HepG2 (cell line): ENCODE data around the gene VWA3A. TPM values are rescaled to one million over a fixed set of nuclear protein-coding genes. Genes with fewer than 3 reads are reported as not detected.

Experiments
- FOXA3 ChIP-seq: IDR thresholded peaks from 2 replicates; pipeline ENCODE4 v1.6.1; 2016; ENCODE audit warnings: missing genetic modification reagents, missing compliant biosample characterization
- MXD4 ChIP-seq: IDR thresholded peaks from 2 replicates; pipeline ENCODE4 v1.6.1; 2016; ENCODE audit warnings: mild to moderate bottlenecking, missing biosample characterization, missing genetic modification reagents
- ONECUT2 ChIP-seq: sonication (generic); formaldehyde crosslinking; IDR thresholded peaks from 2 replicates; pipeline ENCODE4 v1.4.0; 2020; ENCODE audit warnings: missing genetic modification reagents
- RERE ChIP-seq: IDR thresholded peaks from 2 replicates; pipeline ENCODE4 v1.6.1; 2016; ENCODE audit warnings: low read depth, missing genetic modification reagents, missing compliant biosample characterization
- SAP130 ChIP-seq: IDR thresholded peaks from 2 replicates; pipeline ENCODE4 v1.6.1; 2016; ENCODE audit warnings: low read depth
- SIX4 ChIP-seq: sonication (generic); formaldehyde crosslinking; IDR thresholded peaks from 2 replicates; pipeline ENCODE4 v1.4.0; 2020; ENCODE audit warnings: missing genetic modification reagents
- TCF12 ChIP-seq, 2 experiments: fragments of 450-650 bp in 1 of 2; sonication (generic) in 1 of 2; formaldehyde crosslinking in 1 of 2; IDR thresholded peaks; 2 replicates each; pipeline versions ENCODE4 v1.6.1 to v1.8.0; 2017 to 2022; ENCODE audit warnings: antibody characterized with exemption in 1 of 2, mild to moderate bottlenecking in 1 of 2, missing genetic modification reagents in 1 of 2, moderate library complexity in 1 of 2
- ZFX ChIP-seq: sonication (generic); formaldehyde crosslinking; IDR thresholded peaks from 2 replicates; pipeline ENCODE4 v1.4.0; 2020; ENCODE audit warnings: mild to moderate bottlenecking, low read depth, missing genetic modification reagents, moderate library complexity
- ZNF598 ChIP-seq: sonication (generic); formaldehyde crosslinking; IDR thresholded peaks from 2 replicates; pipeline ENCODE4 v1.5.1; 2020; ENCODE audit warnings: mild to moderate bottlenecking, missing genetic modification reagents, borderline replicate concordance
- ZNF713 ChIP-seq: sonication (generic); formaldehyde crosslinking; IDR thresholded peaks from 2 replicates; pipeline ENCODE4 v1.4.0; 2020; ENCODE audit warnings: mild to moderate bottlenecking, missing genetic modification reagents
- ZZZ3 ChIP-seq: sonication (generic); formaldehyde crosslinking; IDR thresholded peaks from 2 replicates; pipeline ENCODE4 v1.4.0; 2020; ENCODE audit warnings: missing genetic modification reagents, mild to moderate bottlenecking, borderline replicate concordance
- polyA plus RNA-seq, 8 experiments: library from polyadenylated mRNA; depleted of rRNA in 3 of 8; stranded (reverse) in 7 of 8; unstranded in 1 of 8; fragments of >200 nt; fragmentation: Illumina TruSeq in 4 of 8; extraction: Trizol in 4 of 8; gene quantifications; 2 replicates each; pipeline versions ENCODE4 v1.2.1 to v1.2.3, GENCODE V29; 2011 to 2016; ENCODE audit warnings: low read depth in 4 of 8, missing spikeins in 1 of 8, mixed read lengths in 1 of 8; ENCODE audit not compliant: insufficient read depth in 1 of 8
- total RNA-seq, 5 experiments: library from RNA; depleted of rRNA; stranded (reverse); fragments of >200 nt; fragmentation: Illumina TruSeq; extraction: Trizol; gene quantifications; 2 replicates each; pipeline ENCODE4 v1.2.3, GENCODE V29; 2016; ENCODE audit warnings: low read depth in 1 of 5
- TF ChIP-seq, protein P1 (sequence below): sonication (generic); formaldehyde crosslinking; IDR thresholded peaks from 2 replicates; pipeline ENCODE4 v1.8.1; 2023; ENCODE audit warnings: mild to moderate bottlenecking, missing genetic modification reagents, borderline replicate concordance
- TF ChIP-seq, protein P2 (sequence below): sonication (generic); formaldehyde crosslinking; IDR thresholded peaks from 2 replicates; pipeline ENCODE4 v1.4.0; 2020; ENCODE audit warnings: missing genetic modification reagents, borderline replicate concordance
- TF ChIP-seq, protein P3 (sequence below): sonication (generic); formaldehyde crosslinking; IDR thresholded peaks from 2 replicates; pipeline ENCODE4 v1.4.0; 2020; ENCODE audit warnings: missing genetic modification reagents

The VWA3A gene
- total and polyA plus RNA-seq, 2 of the 13 experiments (the other 11 are each of a cell fraction or from before 2014, with no cell fraction given) = 0.03 to 0.07 TPM

GRCh38 chr16:22190081-22190775 lies 97.9 kb downstream of the VWA3A start (continued):
- TF ChIP-seq RERE (no peak), SAP130 (peak; percentile 93; the same call in 1 of the 2 replicates), SIX4 (0 out of 2 replicates have a peak, but pooled peaks have one; percentile 45), MXD4 (CRISPR knock-in tag) (peak; percentile 94), ZNF713 (CRISPR knock-in tag) (peak; percentile 98; the same call in 1 of the 2 replicates), ZFX (CRISPR knock-in tag) (peak; percentile 95), ONECUT2 (CRISPR knock-in tag) (0 out of 2 replicates have a peak, but pooled peaks have one; percentile 13), ZNF598 (CRISPR knock-in tag) (peak; percentile 84; the same call in 1 of the 2 replicates), FOXA3 (CRISPR knock-in tag) (peak; percentile 37; the same call in 1 of the 2 replicates), ZZZ3 (CRISPR knock-in tag) (peak; percentile 70; the same call in 1 of the 2 replicates), TCF12 (IDR thresholded peaks at IDR 0.05) (no peak), TCF12 (CRISPR knock-in tag; IDR thresholded peaks at IDR 0.05) (peak; percentile 94)
- TF ChIP-seq, protein P1, sequence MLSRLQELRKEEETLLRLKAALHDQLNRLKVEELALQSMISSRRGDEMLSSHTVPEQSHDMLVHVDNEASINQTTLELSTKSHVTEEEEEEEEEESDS = peak; percentile 87; the same call in 1 of the 2 replicates
- TF ChIP-seq, protein P2, sequence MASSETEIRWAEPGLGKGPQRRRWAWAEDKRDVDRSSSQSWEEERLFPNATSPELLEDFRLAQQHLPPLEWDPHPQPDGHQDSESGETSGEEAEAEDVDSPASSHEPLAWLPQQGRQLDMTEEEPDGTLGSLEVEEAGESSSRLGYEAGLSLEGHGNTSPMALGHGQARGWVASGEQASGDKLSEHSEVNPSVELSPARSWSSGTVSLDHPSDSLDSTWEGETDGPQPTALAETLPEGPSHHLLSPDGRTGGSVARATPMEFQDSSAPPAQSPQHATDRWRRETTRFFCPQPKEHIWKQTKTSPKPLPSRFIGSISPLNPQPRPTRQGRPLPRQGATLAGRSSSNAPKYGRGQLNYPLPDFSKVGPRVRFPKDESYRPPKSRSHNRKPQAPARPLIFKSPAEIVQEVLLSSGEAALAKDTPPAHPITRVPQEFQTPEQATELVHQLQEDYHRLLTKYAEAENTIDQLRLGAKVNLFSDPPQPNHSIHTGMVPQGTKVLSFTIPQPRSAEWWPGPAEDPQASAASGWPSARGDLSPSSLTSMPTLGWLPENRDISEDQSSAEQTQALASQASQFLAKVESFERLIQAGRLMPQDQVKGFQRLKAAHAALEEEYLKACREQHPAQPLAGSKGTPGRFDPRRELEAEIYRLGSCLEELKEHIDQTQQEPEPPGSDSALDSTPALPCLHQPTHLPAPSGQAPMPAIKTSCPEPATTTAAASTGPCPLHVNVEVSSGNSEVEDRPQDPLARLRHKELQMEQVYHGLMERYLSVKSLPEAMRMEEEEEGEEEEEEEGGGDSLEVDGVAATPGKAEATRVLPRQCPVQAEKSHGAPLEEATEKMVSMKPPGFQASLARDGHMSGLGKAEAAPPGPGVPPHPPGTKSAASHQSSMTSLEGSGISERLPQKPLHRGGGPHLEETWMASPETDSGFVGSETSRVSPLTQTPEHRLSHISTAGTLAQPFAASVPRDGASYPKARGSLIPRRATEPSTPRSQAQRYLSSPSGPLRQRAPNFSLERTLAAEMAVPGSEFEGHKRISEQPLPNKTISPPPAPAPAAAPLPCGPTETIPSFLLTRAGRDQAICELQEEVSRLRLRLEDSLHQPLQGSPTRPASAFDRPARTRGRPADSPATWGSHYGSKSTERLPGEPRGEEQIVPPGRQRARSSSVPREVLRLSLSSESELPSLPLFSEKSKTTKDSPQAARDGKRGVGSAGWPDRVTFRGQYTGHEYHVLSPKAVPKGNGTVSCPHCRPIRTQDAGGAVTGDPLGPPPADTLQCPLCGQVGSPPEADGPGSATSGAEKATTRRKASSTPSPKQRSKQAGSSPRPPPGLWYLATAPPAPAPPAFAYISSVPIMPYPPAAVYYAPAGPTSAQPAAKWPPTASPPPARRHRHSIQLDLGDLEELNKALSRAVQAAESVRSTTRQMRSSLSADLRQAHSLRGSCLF (CRISPR knock-in tag) = no peak
- TF ChIP-seq, protein P3, sequence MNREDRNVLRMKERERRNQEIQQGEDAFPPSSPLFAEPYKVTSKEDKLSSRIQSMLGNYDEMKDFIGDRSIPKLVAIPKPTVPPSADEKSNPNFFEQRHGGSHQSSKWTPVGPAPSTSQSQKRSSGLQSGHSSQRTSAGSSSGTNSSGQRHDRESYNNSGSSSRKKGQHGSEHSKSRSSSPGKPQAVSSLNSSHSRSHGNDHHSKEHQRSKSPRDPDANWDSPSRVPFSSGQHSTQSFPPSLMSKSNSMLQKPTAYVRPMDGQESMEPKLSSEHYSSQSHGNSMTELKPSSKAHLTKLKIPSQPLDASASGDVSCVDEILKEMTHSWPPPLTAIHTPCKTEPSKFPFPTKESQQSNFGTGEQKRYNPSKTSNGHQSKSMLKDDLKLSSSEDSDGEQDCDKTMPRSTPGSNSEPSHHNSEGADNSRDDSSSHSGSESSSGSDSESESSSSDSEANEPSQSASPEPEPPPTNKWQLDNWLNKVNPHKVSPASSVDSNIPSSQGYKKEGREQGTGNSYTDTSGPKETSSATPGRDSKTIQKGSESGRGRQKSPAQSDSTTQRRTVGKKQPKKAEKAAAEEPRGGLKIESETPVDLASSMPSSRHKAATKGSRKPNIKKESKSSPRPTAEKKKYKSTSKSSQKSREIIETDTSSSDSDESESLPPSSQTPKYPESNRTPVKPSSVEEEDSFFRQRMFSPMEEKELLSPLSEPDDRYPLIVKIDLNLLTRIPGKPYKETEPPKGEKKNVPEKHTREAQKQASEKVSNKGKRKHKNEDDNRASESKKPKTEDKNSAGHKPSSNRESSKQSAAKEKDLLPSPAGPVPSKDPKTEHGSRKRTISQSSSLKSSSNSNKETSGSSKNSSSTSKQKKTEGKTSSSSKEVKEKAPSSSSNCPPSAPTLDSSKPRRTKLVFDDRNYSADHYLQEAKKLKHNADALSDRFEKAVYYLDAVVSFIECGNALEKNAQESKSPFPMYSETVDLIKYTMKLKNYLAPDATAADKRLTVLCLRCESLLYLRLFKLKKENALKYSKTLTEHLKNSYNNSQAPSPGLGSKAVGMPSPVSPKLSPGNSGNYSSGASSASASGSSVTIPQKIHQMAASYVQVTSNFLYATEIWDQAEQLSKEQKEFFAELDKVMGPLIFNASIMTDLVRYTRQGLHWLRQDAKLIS = no peak
